Measurements from ENCODE around the gene AUP1. TPM values are rescaled to one million over a fixed set of nuclear protein-coding genes. Genes with fewer than 3 reads are reported as not detected.

The AUP1 gene
- polyA plus RNA-seq, 2 of the 4 experiments (the other 2 are of a cell fraction): 129 to 164 TPM

- no peak for TF ChIP-seq ELK1 (IDR thresholded peaks at IDR 0.05; ENCODE audit: low read depth, low read length)
- no peak for TF ChIP-seq MAFK (IDR thresholded peaks at IDR 0.05; ENCODE audit: partially characterized antibody)
- no peak for TF ChIP-seq EP300 (IDR thresholded peaks at IDR 0.05)
- TF ChIP-seq EHMT2 (IDR thresholded peaks at IDR 0.05; ENCODE audit: low read depth): no peak
- TF ChIP-seq HOXB13 (CRISPR knock-in tag; IDR thresholded peaks at IDR 0.05; ENCODE audit: low read depth): no peak
- no peak for TF ChIP-seq BCL3 (IDR thresholded peaks at IDR 0.05)
- no peak for TF ChIP-seq USF2 (IDR thresholded peaks at IDR 0.05)
- no peak for TF ChIP-seq ZFP36 (IDR thresholded peaks at IDR 0.05; ENCODE audit: borderline replicate concordance, partially characterized antibody)
- no peak for TF ChIP-seq EHF (CRISPR knock-in tag; IDR thresholded peaks at IDR 0.05)
These were observed 40.2 kb upstream of the AUP1 start (continued) for GRCh38 chr2:74569686-74570085.

GRCh38 chr2:74567881-74568280 lies 38.4 kb upstream of the AUP1 start:
- WGBS (ENCODE audit: missing lambda C conversion rate): 48% methylated on average over 5 of the region's 5 CpGs
- Histone ChIP-seq H3K4me2 (no peak overlapping the region), H3K27ac (no peak overlapping the region), H3K4me3 (no peak overlapping the region), H3K9me3 (no peaks in the 10 kb centered on the region), H3K4me1 (no peaks in the 10 kb centered on the region)
- DNase-seq (ENCODE audit: low read depth in 1 of 2, low spot score in 1 of 2): no peak
- ChIA-PET POLR2A (no interaction called here), CTCF (interaction anchor here (1.4 to 17.2 kb wide), 3 partner anchors 11 to 85 kb away, joined by 4 to 181 read pairs (median 19); partner anchors contain the start of genes CCDC142 and TTC31)
- TF ChIP-seq CBX8 (IDR thresholded peaks at IDR 0.05): no peak
- no peak for TF ChIP-seq EHF (CRISPR knock-in tag; IDR thresholded peaks at IDR 0.05)
- no peak for TF ChIP-seq KDM1A (IDR thresholded peaks at IDR 0.05; ENCODE audit: low read depth)
- no peak for TF ChIP-seq HOXB5 (CRISPR knock-in tag; IDR thresholded peaks at IDR 0.05)
- TF ChIP-seq ZNF302 (CRISPR knock-in tag; IDR thresholded peaks at IDR 0.05): no peak
- no peak for TF ChIP-seq RFX5 (IDR thresholded peaks at IDR 0.05)
- TF ChIP-seq RCOR1 (IDR thresholded peaks at IDR 0.05; ENCODE audit: low read depth, low read length): no peak
- TF ChIP-seq EHMT2 (IDR thresholded peaks at IDR 0.05; ENCODE audit: low read depth): no peak
- TF ChIP-seq E2F6 (IDR thresholded peaks at IDR 0.05; ENCODE audit: borderline replicate concordance, low read depth): no peak
- no peak for TF ChIP-seq BCL3 (IDR thresholded peaks at IDR 0.05)
- no peak for TF ChIP-seq MAFK (IDR thresholded peaks at IDR 0.05; ENCODE audit: partially characterized antibody)
- TF ChIP-seq HOXA7 (CRISPR knock-in tag; IDR thresholded peaks at IDR 0.05): no peak
- TF ChIP-seq NPAS2 (CRISPR knock-in tag; IDR thresholded peaks at IDR 0.05; ENCODE audit: borderline replicate concordance): no peak
- no peak for TF ChIP-seq REST (IDR thresholded peaks at IDR 0.05)
- TF ChIP-seq EP300 (IDR thresholded peaks at IDR 0.05): no peak
- no peak for TF ChIP-seq SREBF2 (IDR thresholded peaks at IDR 0.05)
- no peak; a peak in 1 of 6 replicates for ATAC-seq
- no peak for FAIRE-seq

All from A549 (cell line).